GM12874 (cell line): ENCODE measurements around the gene SPDYE5.
"Not testable (repeated sequence)": the region's sequence is repeated elsewhere in the genome, so short reads cannot be mapped to it uniquely, and the experiment has no call there.

Experiments used
- TF ChIP-seq, protein P1 (sequence below): IDR thresholded peaks from 2 replicates; pipeline ENCODE4 v1.5.1; 2011; ENCODE audit warnings: low read depth, mild to moderate bottlenecking, control low read depth, low read length, moderate library complexity; ENCODE audit not compliant: insufficient read depth

The SPDYE5 gene, protein sequence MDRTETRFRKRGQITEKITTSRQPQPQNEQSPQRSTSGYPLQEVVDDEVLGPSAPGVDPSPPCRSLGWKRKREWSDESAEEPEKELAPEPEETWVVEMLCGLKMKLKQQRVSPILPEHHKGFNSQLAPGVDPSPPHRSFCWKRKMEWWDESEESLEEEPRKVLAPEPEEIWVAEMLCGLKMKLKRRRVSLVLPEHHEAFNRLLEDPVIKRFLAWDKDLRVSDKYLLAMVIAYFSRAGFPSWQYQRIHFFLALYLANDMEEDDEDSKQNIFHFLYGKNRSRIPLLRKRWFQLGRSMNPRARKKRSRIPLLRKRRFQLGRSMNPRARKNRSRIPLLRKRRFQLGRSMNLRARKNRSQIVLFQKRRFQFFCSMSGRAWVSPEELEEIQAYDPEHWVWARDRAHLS

DNA sequence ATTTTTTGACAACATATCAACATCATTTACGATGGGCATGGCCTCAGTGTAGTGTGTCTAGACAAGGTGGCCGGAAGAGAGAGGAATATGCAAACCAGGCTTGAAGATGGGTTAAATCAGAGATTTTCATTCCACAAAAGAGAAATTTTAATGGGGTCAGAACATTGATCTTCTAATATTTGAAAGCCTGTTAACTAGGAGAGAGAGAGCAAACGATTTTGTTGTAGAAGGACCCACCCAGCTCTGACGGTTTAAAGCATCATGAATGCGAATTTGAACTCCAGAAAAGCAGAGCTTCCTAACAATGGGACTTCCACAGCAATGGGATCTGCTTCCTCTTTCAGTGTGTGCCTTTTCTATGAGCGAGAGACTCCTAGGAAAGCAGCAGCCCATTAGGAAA, at the start of gene SPDYE5:
Gene SPDYE5 (plus strand): TSS at position 301 of the 400 bp plus-strand sequence. CDS start 1,728 bp downstream, outside the sequence.
- TF ChIP-seq, protein P1, sequence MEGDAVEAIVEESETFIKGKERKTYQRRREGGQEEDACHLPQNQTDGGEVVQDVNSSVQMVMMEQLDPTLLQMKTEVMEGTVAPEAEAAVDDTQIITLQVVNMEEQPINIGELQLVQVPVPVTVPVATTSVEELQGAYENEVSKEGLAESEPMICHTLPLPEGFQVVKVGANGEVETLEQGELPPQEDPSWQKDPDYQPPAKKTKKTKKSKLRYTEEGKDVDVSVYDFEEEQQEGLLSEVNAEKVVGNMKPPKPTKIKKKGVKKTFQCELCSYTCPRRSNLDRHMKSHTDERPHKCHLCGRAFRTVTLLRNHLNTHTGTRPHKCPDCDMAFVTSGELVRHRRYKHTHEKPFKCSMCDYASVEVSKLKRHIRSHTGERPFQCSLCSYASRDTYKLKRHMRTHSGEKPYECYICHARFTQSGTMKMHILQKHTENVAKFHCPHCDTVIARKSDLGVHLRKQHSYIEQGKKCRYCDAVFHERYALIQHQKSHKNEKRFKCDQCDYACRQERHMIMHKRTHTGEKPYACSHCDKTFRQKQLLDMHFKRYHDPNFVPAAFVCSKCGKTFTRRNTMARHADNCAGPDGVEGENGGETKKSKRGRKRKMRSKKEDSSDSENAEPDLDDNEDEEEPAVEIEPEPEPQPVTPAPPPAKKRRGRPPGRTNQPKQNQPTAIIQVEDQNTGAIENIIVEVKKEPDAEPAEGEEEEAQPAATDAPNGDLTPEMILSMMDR = not testable (repeated sequence)

DNA sequence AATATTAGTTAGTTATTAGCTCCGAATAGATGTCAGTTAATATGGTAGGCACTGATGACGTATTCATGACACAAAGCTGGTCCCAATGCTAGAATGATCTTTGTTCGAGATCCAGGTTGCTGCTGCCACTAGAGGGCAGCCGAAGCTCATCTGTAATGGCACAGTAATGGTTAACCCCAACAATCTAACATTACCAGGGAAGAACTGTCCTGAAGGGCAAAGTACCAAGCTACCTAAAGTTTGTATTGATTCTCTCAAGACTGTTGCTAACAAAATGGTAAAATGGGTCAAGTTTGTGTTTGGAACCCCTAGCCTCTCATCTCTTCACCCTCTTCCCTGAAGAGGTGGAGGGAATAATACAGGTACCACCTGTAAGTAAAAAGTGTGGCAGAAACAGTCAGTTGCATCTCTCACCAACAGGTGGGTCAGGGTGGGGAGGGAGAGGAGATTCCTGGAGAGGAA, 39.6 kb upstream of the SPDYE5 start:
- TF ChIP-seq, protein P1 = 0 out of 2 replicates have a peak, but pooled peaks have one; percentile 23

DNA sequence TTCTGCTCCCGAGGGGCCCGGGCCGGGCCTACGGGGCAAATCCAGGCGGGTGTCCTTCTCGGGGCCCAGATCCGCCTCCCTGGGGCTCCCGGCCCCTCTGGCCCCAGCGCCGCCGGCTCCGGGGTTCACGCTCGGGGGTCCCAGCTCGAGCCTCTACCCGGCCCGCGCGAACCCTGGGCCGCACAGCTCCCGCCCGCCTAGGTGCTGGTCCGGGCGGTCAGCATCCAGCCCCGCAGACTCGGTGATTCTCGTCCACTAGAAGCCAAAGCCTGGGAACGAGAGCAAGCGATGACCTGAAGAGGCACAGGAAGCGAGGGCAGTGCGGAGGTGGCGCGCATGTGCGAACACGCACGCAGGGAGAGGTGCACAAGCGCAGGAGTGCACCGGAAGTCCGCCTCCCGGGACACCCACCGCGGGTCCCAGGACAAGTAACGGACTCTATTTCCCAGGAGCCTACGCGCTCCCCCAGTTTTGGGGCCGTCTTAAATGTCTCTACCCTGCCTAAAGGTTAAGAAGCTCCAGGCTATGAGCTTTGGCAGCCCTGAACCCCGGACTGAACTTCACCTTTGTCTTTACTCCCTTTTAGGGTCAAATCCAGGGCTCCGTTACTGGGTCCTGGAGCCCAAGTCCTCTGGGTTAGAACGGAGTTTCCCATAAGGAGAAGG, 6.0 kb upstream of the SPDYE5 start, which contains the start of gene POM121C:
Gene POM121C (minus strand): TSS at position 321 of the 665 bp plus-strand sequence. CDS start 44,803 bp downstream, outside the sequence.
- TF ChIP-seq, protein P1 = not testable (repeated sequence)

DNA sequence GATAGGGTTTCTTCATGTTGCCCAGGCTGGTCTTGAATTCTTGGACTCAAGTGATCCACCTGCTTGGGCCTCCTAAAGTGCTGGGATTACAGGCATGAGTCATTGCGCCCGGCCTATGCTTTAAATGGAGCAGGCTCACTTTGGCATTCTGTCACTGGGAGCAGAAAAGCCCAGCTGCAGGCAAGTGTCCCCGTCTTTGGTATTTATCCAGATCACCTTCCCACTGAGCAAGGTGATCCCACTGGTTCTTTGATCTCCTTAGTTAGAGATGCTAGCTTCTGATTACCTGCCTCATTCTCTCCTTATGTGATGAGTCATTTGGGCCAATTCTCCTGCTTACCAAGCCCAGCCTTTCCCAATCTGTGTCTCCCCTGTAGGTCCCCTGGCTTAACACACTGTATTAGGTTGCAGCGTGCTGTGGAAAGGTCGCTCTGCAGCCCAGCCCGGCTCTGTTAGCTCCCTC, 39.3 kb downstream of the SPDYE5 start:
- TF ChIP-seq, protein P1 = no peak

DNA sequence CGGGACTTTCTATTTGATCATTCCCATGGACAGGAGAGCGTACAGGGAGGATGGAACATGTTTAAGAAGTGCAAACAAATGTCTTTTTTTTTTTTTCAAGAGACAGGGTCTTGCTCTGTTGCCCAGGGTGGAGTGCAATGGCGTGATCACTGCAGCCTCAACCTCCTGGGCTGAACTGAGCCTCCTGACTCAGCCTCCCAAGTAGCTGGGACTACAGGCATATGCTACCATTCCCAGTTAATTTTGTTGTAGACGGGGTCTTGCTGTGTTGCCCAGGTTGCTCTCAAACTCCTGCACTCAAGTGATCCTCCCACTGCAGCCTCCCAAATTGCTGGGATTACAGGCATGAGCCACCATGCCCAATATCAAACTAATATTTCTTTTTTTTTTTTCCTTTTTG, 40.5 kb downstream of the SPDYE5 start:
- TF ChIP-seq, protein P1 = no peak

DNA sequence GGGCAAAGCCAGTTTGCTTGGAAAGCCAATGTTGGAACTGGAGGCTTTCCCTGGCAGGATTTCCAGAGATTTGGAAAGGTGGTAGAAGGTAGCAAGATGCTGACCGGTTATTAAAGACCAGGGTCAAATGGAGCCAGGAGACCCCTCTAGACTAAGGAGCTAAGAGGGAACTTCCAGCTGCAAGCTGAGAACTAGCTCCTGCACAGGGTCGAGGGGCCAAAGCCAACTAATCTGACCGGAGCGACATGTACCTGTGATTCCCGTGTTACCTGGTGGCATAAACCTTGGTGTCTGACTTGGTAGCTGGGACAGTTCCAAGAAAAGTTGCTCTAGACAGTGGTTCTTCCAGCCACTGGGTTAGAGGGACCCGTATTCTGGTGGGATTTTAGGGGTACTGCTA, 41.8 kb downstream of the SPDYE5 start:
- TF ChIP-seq, protein P1 = no peak

DNA sequence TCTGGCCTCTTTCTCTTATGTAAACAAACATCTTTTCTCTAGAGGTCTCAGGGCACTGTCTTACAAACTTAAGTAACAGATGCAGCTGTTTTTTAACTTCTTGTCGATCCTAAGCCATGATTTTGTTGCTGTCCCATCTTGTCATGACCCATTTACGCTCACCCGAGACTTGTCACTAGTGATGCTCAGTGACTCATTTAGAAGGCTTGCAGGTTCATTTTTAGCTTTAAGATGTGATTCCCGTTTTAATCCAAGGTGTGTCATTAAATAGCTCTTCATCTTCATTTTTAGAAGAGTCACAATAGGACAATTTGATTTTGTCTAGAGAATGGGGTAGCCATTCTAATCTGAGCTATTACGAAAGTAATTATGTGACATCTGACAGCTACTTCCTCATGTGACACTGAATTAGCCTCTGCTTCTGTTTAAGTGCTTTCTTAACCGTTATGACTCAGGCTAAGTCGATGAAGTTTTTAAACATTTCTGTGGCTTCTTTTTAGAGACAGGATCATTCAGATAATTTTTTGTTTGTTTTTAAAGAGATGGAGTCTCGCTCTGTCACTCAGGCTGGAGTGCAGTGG, 42.7 kb downstream of the SPDYE5 start:
- TF ChIP-seq, protein P1 = no peak
